Testis (tissue), 2 donors: ENCODE results near the gene PGC.

Experiments
- POLR2A ChIP-seq: fragments of 450-650 bp; IDR thresholded peaks from one replicate; pipeline ENCODE4 v1.6.1; 2017; ENCODE audit warnings: antibody characterized with exemption, mild to moderate bottlenecking, moderate library complexity
- TF ChIP-seq, protein P1 (sequence below), 3 experiments: fragments of 450-650 bp in 2 of 3; fragments of 200-600 bp in 1 of 3; sonication (generic) in 1 of 3; IDR thresholded peaks; one replicate each; pipeline ENCODE4 v1.5.1; 2016 to 2019; ENCODE audit warnings: antibody characterized with exemption in 3 of 3, mild to moderate bottlenecking in 2 of 3, moderate library complexity in 1 of 3

DNA sequence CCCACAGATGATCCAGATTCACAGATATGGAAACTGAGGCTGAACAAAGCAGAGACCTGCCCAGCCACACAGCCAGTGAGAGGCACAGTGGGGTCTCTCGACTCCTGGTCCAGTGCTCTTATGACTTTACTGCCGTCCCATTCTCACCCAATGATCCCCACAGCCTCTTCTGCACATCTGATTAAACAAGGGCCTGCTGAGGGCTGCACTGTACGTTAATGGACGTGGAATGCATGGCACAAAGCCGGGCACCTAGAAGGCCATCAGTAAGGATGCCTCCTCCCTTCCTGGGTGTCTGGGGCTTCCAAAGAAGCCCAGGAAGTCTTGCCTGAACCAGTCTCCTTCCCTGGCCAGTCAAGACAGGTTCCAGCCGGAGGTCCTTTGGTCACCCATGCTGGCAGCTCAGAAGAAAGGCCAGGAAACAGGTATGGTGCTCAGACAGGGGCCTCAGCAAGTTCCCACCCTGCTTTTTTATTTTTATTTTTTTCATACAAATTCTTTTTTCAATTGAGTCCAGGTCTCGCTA lies 15.6 kb downstream of the PGC start:
- no peak for TF ChIP-seq POLR2A
- TF ChIP-seq, protein P1, sequence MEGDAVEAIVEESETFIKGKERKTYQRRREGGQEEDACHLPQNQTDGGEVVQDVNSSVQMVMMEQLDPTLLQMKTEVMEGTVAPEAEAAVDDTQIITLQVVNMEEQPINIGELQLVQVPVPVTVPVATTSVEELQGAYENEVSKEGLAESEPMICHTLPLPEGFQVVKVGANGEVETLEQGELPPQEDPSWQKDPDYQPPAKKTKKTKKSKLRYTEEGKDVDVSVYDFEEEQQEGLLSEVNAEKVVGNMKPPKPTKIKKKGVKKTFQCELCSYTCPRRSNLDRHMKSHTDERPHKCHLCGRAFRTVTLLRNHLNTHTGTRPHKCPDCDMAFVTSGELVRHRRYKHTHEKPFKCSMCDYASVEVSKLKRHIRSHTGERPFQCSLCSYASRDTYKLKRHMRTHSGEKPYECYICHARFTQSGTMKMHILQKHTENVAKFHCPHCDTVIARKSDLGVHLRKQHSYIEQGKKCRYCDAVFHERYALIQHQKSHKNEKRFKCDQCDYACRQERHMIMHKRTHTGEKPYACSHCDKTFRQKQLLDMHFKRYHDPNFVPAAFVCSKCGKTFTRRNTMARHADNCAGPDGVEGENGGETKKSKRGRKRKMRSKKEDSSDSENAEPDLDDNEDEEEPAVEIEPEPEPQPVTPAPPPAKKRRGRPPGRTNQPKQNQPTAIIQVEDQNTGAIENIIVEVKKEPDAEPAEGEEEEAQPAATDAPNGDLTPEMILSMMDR (IDR thresholded peaks at IDR 0.05): no peak
